Esophagus squamous epithelium (tissue), 5 donors: ENCODE data around the gene FAM111A. TPM values are rescaled to one million over a fixed set of nuclear protein-coding genes. Genes with fewer than 3 reads are reported as not detected.

ENCODE experiments used
- DNase-seq: peaks from one replicate; lab custom pipeline; 2025; lab: John Stamatoyannopoulos, UW
- H3K27ac ChIP-seq, 4 donors: fragments of 200-600 bp; sonication (generic); one replicate each; pipeline ENCODE4 v1.5.1; 2016 to 2019; ENCODE audit warnings: mild to moderate bottlenecking in 1 of 4
- H3K27me3 ChIP-seq, 4 donors: fragments of 200-600 bp; sonication (generic); 1 replicate in 3 of 4; 2 replicates in 1 of 4; pipeline versions ENCODE4 v1.5.1 to v1.6.0; 2017 to 2021; ENCODE audit warnings: antibody characterized with exemption in 1 of 4
- H3K36me3 ChIP-seq, 3 donors: fragments of 200-600 bp; sonication (generic); one replicate each; pipeline ENCODE4 v1.5.1; 2016 to 2019
- H3K4me1 ChIP-seq, 3 donors: fragments of 200-600 bp; sonication (generic); one replicate each; pipeline ENCODE4 v1.5.1; 2017 to 2019
- H3K4me3 ChIP-seq, 4 donors: fragments of 200-600 bp; sonication (generic); 1 replicate in 3 of 4; 2 replicates in 1 of 4; pipeline ENCODE4 v1.5.1; 2016 to 2019; ENCODE audit warnings: mild to moderate bottlenecking in 2 of 4, moderate library complexity in 1 of 4
- H3K9me3 ChIP-seq, 3 donors: fragments of 200-600 bp; sonication (generic); one replicate each; pipeline ENCODE4 v1.5.1; 2016 to 2019
- CTCF ChIP-seq, 6 experiments: fragments of 450-650 bp in 4 of 6; fragments of 200-600 bp in 2 of 6; sonication (generic) in 2 of 6; IDR thresholded peaks; one replicate each; pipeline ENCODE4 v1.5.1; 2016 to 2019; ENCODE audit warnings: antibody characterized with exemption in 6 of 6, mild to moderate bottlenecking in 4 of 6, moderate library complexity in 4 of 6
- POLR2A ChIP-seq, 4 donors: fragments of 450-650 bp; IDR thresholded peaks; one replicate each; pipeline ENCODE4 v1.6.1; 2017; ENCODE audit warnings: antibody characterized with exemption in 4 of 4, mild to moderate bottlenecking in 4 of 4, moderate library complexity in 3 of 4
- WGBS, 2 donors: methylation state at CpG; one replicate each; pipeline ENCODE4 v1.1.5; 2018; 5-methylcytosine and 5-hydroxymethylcytosine counted together
- intact Hi-C: fragments of 100-400 bp; cut with DNase I; formaldehyde crosslinking; loops from one replicate; pipeline ENCODE4 v1.15.0; 2022
- total RNA-seq, 4 donors: library from RNA; depleted of rRNA; stranded (reverse); fragments of >200 nt; gene quantifications; one replicate each; pipeline ENCODE4 v1.1.0, GENCODE V29; 2016
- donor health status: DM: yes; HTN: yes; CAD: no.

Gene FAM111A
- total RNA-seq, 4 donors from 2014 or later, result 15.0 to 23.3 (median 16.7) TPM

GRCh38 chr11:59199546-59200422 lies 57.1 kb downstream of the FAM111A start:
- Histone ChIP-seq H3K4me1 (peaks cover 0 to 16% (median 2%) of the 10 kb centered on the region in 3 donors), H3K9me3 (no peaks in the 10 kb centered on the region), H3K36me3 (peaks cover 0 to 53% (median 0%) of the 10 kb centered on the region in 3 donors), H3K27me3 (no peaks in the 10 kb centered on the region), H3K27ac (no peak overlapping the region), H3K4me3 (no peak overlapping the region)
- TF ChIP-seq CTCF (IDR thresholded peaks at IDR 0.05) (no peak), POLR2A (IDR thresholded peaks at IDR 0.05) (no peak)
- intact Hi-C loops, result loop anchor here (10.0 kb wide), 1 partner anchor 45 kb away; no protein-coding TSS in a partner anchor
- WGBS, 2 donors, result 71 to 76% methylated on average over 14 of the region's 14 CpGs
- no peak for DNase-seq

- Histone ChIP-seq H3K27ac (no peak overlapping the region), H3K4me3 (no peak overlapping the region), H3K9me3 (no peaks in the 10 kb centered on the region), H3K27me3 (no peaks in the 10 kb centered on the region), H3K4me1 (peaks cover 0 to 16% (median 2%) of the 10 kb centered on the region in 3 donors), H3K36me3 (peaks cover 0 to 53% (median 0%) of the 10 kb centered on the region in 3 donors)
- TF ChIP-seq CTCF (IDR thresholded peaks at IDR 0.05) (no peak), POLR2A (IDR thresholded peaks at IDR 0.05) (no peak)
- whole genome bisulfite sequencing, 2 donors, result 40 to 48% methylated on average over 4 of the region's 4 CpGs
- intact Hi-C loops, result loop anchor here (10.0 kb wide), 1 partner anchor 46 kb away; no protein-coding TSS in a partner anchor
- DNase-seq, result no peak
Observed at GRCh38 chr11:59200423-59200746, 57.7 kb downstream of the FAM111A start.

- no peak overlapping the region for H3K27ac ChIP-seq
Observed at GRCh38 chr11:59201353-59201752, 58.7 kb downstream of the FAM111A start.

More at GRCh38 chr11:59201353-59201752, 58.7 kb downstream of the FAM111A start:
- Histone ChIP-seq H3K4me1 (peaks cover 0 to 16% (median 2%) of the 10 kb centered on the region in 3 donors), H3K36me3 (peaks cover 0 to 49% (median 0%) of the 10 kb centered on the region in 3 donors), H3K4me3 (no peak overlapping the region), H3K9me3 (no peaks in the 10 kb centered on the region), H3K27me3 (no peaks in the 10 kb centered on the region)
- intact Hi-C loops, result loop anchor here (10.0 kb wide), 1 partner anchor 47 kb away; no protein-coding TSS in a partner anchor
- WGBS, 2 donors, result 91 to 100% methylated on average over 2 of the region's 3 CpGs
- DNase-seq, result no peak
- peak in 5 of 6 experiments; percentile 11 to 36 (median 23) for TF ChIP-seq CTCF (IDR thresholded peaks at IDR 0.05)
- no peak for TF ChIP-seq POLR2A (IDR thresholded peaks at IDR 0.05)

Other genes with a start within 250 kb of the FAM111A start
- not detected for gene GLYATL1, start 203.4 kb upstream of the FAM111A start, total RNA-seq
- not detected for gene GLYATL1B, start 56.5 kb upstream of the FAM111A start, total RNA-seq
- 10 to 100 TPM in 2 of 4 donors, 1 to 10 TPM in 2; 2.9 to 14.9 (median 8.0) TPM for gene FAM111B, start 35.6 kb upstream of the FAM111A start, total RNA-seq
- gene DTX4, start 29.3 kb downstream of the FAM111A start, total RNA-seq, result 1 to 10 TPM; 2.4 to 8.4 (median 4.6) TPM
- gene MPEG1, start 70.1 kb downstream of the FAM111A start, total RNA-seq, result 10 to 100 TPM in 1 of 4 donors, 1 to 10 TPM in 2, under 1 TPM in 1; 0.04 to 19.5 (median 5.1) TPM
- gene OR5AN1, start 216.0 kb downstream of the FAM111A start, total RNA-seq, result not detected